Fibroblast of lung (primary cell): ENCODE data around the gene SLC43A3. TPM values are rescaled to one million over a fixed set of nuclear protein-coding genes. Genes with fewer than 3 reads are reported as not detected.

ENCODE experiments used
- DNase-seq, 2 donors: peaks; one replicate each; pipeline versions ENCODE4 v3.0.0 to v3.0.0-alpha.2; 2010; ENCODE audit warnings: low read depth in 2 of 2
- H2AFZ ChIP-seq: 2 replicates; pipeline ENCODE4 v1.5.1; 2012; ENCODE audit warnings: low read length, control low read depth, inconsistent platforms
- H3K27ac ChIP-seq: 2 replicates; pipeline ENCODE4 v1.5.1; 2011; ENCODE audit warnings: low read length, control low read depth; ENCODE audit not compliant: insufficient read depth
- H3K27me3 ChIP-seq: 2 replicates; pipeline ENCODE4 v1.5.1; 2011; ENCODE audit warnings: mild to moderate bottlenecking, low read length; ENCODE audit not compliant: control insufficient read depth, insufficient read depth
- H3K36me3 ChIP-seq: 2 replicates; pipeline ENCODE4 v1.5.1; 2011; ENCODE audit warnings: low read length; ENCODE audit not compliant: control insufficient read depth, insufficient read depth
- H3K4me1 ChIP-seq: 2 replicates; pipeline ENCODE4 v1.5.1; 2011; ENCODE audit warnings: low read length; ENCODE audit not compliant: control insufficient read depth, insufficient read depth; ENCODE audit errors: extremely low read depth
- H3K4me2 ChIP-seq: 2 replicates; pipeline ENCODE4 v1.5.1; 2011; ENCODE audit warnings: low read length, control low read depth; ENCODE audit not compliant: insufficient read depth; ENCODE audit errors: extremely low read depth
- H3K4me3 ChIP-seq, 4 experiments: fragments of 200-600 bp in 1 of 4; sonication (generic) in 1 of 4; replicated peaks in 1 of 4; 2 replicates each; pipeline ENCODE4 v1.5.1; 2011 to 2016; ENCODE audit warnings: low read length in 4 of 4, low read depth in 3 of 4, mild to moderate bottlenecking in 3 of 4, control low read depth in 2 of 4, inconsistent platforms in 1 of 4, mixed read lengths in 1 of 4; ENCODE audit not compliant: insufficient read depth in 1 of 4; ENCODE audit errors: control extremely low read depth in 1 of 4
- H3K79me2 ChIP-seq: 2 replicates; pipeline ENCODE4 v1.5.1; 2012; ENCODE audit warnings: mild to moderate bottlenecking, low read length, inconsistent platforms; ENCODE audit not compliant: control insufficient read depth, insufficient read depth
- H3K9ac ChIP-seq: 2 replicates; pipeline ENCODE4 v1.5.1; 2011; ENCODE audit warnings: mild to moderate bottlenecking, low read length, control low read depth; ENCODE audit not compliant: insufficient read depth
- H3K9me3 ChIP-seq: 2 replicates; pipeline ENCODE4 v1.5.1; 2012; ENCODE audit warnings: low read depth, low read length; ENCODE audit not compliant: control insufficient read depth, insufficient read depth
- H4K20me1 ChIP-seq: 2 replicates; pipeline ENCODE4 v1.5.1; 2011; ENCODE audit warnings: low read length; ENCODE audit not compliant: control insufficient read depth, insufficient read depth; ENCODE audit errors: extremely low read depth
- CTCF ChIP-seq, 2 donors: IDR thresholded peaks in 1 of 2; conservative IDR thresholded peaks in 1 of 2; 1 replicate in 1 of 2; 2 replicates in 1 of 2; pipeline ENCODE4 v1.5.1; 2011 to 2012; ENCODE audit warnings: low read length in 2 of 2, control low read depth in 1 of 2, inconsistent platforms in 1 of 2, low read depth in 1 of 2, mild to moderate bottlenecking in 1 of 2
- EZH2 ChIP-seq: IDR thresholded peaks from 2 replicates; pipeline ENCODE4 v1.5.1; 2012; ENCODE audit warnings: low read length, control low read depth, mild to moderate bottlenecking; ENCODE audit errors: missing control alignments
- polyA plus RNA-seq, 2 donors: library from polyadenylated mRNA; depleted of rRNA in 1 of 2; stranded (reverse) in 1 of 2; unstranded in 1 of 2; fragments of >200 nt; gene quantifications; 2 replicates each; pipeline ENCODE4 v1.2.1, GENCODE V29; 2011 to 2012; ENCODE audit warnings: missing spikeins in 1 of 2
- total RNA-seq: library from RNA; depleted of rRNA; stranded (reverse); fragments of >200 nt; gene quantifications from 2 replicates; pipeline ENCODE4 v1.2.1, GENCODE V29; 2014

The SLC43A3 gene
- total and polyA plus RNA-seq, 2 donors (not counting 1 experiment from before 2014, with no cell fraction given), result 34.8 to 41.5 TPM

- no peak overlapping the region for H2AFZ ChIP-seq
- H3K9ac ChIP-seq, result no peak overlapping the region
- peaks cover 8% of the 10 kb centered on the region for H3K36me3 ChIP-seq
- TF ChIP-seq CTCF (conservative IDR thresholded peaks at IDR 0.05 in 1 of 2, IDR thresholded peaks at IDR 0.05 in 1 of 2; ENCODE audit: low read depth in 1 of 2, low read length in 2 of 2), result no peak
- no peak for TF ChIP-seq EZH2
- peak; percentile 61 to 62 for DNase-seq
- H3K4me2 ChIP-seq, result no peak overlapping the region
- H3K4me1 ChIP-seq, result no peaks in the 10 kb centered on the region
- H3K9me3 ChIP-seq, result no peaks in the 10 kb centered on the region
- H3K79me2 ChIP-seq, result no peaks in the 10 kb centered on the region
- no peaks in the 10 kb centered on the region for H3K27me3 ChIP-seq
- no peak overlapping the region for H3K4me3 ChIP-seq
- no peak overlapping the region for H3K27ac ChIP-seq
- no peaks in the 10 kb centered on the region for H4K20me1 ChIP-seq
Measured at GRCh38 chr11:57417056-57417455, 9.9 kb downstream of the SLC43A3 start.

GRCh38 chr11:57416436-57416835 lies 10.5 kb downstream of the SLC43A3 start:
- no peak for TF ChIP-seq EZH2
- TF ChIP-seq CTCF (conservative IDR thresholded peaks at IDR 0.05 in 1 of 2, IDR thresholded peaks at IDR 0.05 in 1 of 2; ENCODE audit: low read depth in 1 of 2, low read length in 2 of 2), result no peak
- H3K27ac ChIP-seq, result no peak overlapping the region
- H3K4me3 ChIP-seq, result no peak overlapping the region
- no peak for DNase-seq
- no peaks in the 10 kb centered on the region for H4K20me1 ChIP-seq
- H3K9me3 ChIP-seq, result no peaks in the 10 kb centered on the region
- H3K79me2 ChIP-seq, result no peaks in the 10 kb centered on the region
- no peak overlapping the region for H3K9ac ChIP-seq
- no peaks in the 10 kb centered on the region for H3K27me3 ChIP-seq
- H2AFZ ChIP-seq, result no peak overlapping the region
- H3K36me3 ChIP-seq, result peaks cover 6% of the 10 kb centered on the region
- H3K4me1 ChIP-seq, result no peaks in the 10 kb centered on the region
- H3K4me2 ChIP-seq, result no peak overlapping the region

GRCh38 chr11:57414612-57415212 lies 12.2 kb downstream of the SLC43A3 start:
- H3K9me3 ChIP-seq, result no peaks in the 10 kb centered on the region
- H3K9ac ChIP-seq, result no peak overlapping the region
- TF ChIP-seq EZH2, result no peak
- no peak for TF ChIP-seq CTCF (conservative IDR thresholded peaks at IDR 0.05 in 1 of 2, IDR thresholded peaks at IDR 0.05 in 1 of 2; ENCODE audit: low read depth in 1 of 2, low read length in 2 of 2)
- H3K79me2 ChIP-seq, result no peaks in the 10 kb centered on the region
- peaks cover 6% of the 10 kb centered on the region for H3K36me3 ChIP-seq
- H3K27ac ChIP-seq, result no peak overlapping the region
- H3K4me2 ChIP-seq, result no peak overlapping the region
- DNase-seq, result no peak
- no peaks in the 10 kb centered on the region for H4K20me1 ChIP-seq
- no peak overlapping the region for H2AFZ ChIP-seq
- H3K4me3 ChIP-seq, result no peak overlapping the region
- peaks cover 2% of the 10 kb centered on the region for H3K4me1 ChIP-seq
- no peaks in the 10 kb centered on the region for H3K27me3 ChIP-seq
